GM18526 (cell line): ENCODE data around the gene RANBP3.
A peak's percentile ranks its signal among the peaks of the same experiment; 100 is the strongest.

Experiments used
- POLR2A ChIP-seq: IDR thresholded peaks from 3 replicates; pipeline ENCODE4 v1.6.1; 2011; ENCODE audit not compliant: insufficient read length; ENCODE audit errors: extremely low read depth

RANBP3 gene

DNA sequence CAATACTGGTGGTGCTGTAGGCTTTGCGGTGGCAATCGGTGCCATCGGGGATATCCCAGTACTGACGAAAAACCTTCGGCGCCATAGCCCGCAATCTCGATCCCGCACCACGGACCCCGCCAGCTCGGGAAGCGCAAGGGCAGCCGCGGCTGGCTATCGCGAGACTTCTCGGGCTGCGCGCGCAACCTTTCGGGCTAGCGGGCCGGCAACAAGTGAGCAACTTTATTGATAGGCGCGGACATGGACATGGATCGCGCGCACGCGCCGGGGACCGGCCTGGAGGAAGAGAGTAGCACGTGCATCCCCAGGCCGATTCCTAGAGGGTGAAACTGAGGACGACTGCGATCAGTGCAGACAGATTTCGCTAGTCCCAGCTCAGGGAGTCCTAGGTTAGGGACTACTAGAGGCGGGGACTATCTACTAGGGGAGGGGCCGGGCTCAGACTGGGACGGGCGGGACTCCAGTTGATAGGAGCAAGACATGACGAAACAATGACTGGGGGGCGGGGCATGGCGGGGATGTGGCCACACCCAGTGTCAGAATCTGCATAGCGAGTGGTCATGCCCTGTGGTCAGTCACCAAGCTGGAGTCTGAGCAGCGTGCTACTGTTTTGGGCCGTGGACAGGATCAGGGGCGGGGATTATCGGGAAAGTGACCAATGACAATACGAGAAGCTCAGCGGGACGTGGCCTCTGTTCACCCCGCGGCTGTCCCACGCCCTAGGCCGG is 74.2 kb downstream of the RANBP3 start, which contains the start of gene NDUFA11:
Gene NDUFA11, minus strand, starts transcription at position 167 of the 728 bp plus-strand sequence. Its CDS starts 82 bp downstream, at position 85.
- TF ChIP-seq POLR2A, result peak; percentile 92

- no peak for TF ChIP-seq POLR2A
Measured at GRCh38 chr19:5903056-5903623, 74.8 kb downstream of the RANBP3 start.

DNA sequence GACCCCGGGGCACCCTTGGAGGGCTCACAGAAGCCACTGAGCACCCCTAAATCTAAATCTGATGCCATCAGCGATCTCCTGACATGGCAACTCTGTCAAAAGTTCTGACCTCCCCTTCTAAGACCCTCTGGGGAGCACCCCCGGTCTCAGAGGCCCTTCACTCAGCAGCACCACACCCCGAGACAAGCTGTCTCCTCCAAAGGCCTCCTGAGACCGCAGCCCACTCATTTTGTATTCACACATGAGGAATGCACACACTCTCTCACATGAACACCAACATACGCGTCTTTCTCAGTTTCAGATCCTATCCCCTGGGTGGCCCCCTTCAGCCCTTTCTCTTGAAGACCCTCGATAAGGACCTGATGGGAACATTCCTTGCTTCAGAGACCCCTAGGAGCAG is 77.0 kb downstream of the RANBP3 start:
- TF ChIP-seq POLR2A, result no peak

DNA sequence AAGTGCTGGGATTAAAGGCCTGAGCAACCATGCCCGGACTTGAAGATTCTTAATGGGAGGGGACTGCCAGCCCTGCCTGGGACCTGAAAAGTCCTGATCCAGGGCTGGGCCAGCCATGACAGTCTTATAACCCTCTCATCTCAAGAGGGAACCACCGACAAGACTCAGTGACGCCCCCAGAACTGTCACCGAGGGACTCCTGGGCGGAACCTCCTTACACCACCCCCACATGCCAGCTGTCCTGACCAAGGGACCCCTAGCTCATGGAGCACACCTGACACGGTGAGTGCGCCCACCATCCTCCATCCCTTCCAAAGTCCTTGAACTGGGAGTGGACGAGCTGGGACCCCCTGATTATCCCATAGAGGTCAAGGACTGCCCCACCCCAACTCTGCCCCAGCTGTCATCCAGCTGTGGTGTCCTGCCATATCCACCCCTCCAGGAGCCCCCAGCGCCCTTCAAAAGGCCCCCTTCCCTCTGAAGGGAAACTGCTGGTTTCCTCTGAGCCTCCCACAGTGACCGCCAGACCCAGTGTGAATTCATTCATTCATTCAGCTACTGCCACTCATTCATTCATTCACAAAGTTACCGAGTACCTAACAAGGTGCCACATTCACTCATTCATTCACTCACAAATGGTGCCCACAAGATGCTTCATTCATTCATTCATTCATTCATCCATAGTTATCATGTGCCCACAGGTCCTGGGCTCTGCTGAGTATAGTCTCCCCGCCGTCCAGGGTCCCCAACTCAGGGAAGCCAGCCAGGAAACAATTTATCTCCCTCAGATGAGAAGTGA is 78.0 kb downstream of the RANBP3 start:
- TF ChIP-seq POLR2A, result no peak

DNA sequence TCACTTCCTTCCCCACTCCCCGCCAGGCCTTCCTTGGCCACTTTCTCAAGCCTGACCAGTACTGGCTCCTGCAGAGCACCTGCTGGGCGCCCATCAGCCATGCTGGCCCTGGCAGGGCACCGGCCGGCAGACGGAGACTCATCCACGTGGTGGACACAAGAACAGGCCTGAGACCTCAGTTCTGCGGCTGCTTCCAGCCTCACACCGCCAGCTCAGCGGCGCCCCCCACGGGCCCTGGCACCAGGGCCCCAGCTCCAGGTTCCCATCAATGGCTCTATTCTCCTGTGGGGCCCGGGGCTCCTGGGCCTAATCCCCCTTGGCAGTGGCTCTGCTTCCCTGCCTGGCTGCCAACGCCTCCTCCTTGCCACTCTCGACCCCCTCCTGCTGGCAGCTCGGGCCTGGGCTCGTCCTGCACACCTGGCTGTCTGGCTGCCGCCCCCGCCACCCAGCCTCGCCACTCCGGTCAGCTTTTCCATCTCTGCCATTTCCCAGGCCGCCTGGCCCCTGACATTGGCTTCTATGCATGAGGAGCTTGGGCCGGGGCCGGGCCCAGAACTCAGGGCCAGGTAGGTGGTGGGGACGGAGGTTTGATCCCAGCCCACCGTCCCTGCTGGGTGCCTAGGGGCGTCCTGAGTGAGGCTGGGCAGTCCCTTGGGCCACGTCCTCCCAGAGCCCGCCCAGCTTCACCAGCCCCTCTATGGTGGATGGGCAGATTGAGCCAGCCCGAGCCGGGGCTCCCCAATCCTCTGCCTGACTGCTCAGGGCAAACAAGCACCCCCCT is 80.6 kb downstream of the RANBP3 start:
- TF ChIP-seq POLR2A, result no peak

- TF ChIP-seq POLR2A, result no peak
Measured at GRCh38 chr19:5896365-5897076, 81.4 kb downstream of the RANBP3 start.

DNA sequence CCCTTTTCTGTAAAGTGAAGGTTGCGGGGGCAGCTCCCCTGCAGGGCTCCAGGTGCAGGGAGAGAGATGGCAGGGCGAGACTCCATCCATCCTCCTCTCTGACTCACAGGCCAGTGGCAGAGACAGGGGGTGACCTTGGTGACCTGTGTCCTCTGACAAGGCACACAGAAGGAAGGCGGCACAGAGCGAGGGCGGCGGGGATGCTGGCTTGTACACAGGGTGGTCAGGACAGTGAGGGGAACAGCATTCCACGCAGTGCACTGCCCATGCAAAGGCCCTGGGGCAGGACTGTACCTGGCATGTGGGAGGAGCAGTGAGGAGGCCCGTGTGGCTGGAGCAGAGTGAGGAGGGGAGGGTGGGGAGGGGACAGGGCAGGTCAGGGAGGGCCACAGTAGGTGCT is 82.0 kb downstream of the RANBP3 start:
- no peak for TF ChIP-seq POLR2A

DNA sequence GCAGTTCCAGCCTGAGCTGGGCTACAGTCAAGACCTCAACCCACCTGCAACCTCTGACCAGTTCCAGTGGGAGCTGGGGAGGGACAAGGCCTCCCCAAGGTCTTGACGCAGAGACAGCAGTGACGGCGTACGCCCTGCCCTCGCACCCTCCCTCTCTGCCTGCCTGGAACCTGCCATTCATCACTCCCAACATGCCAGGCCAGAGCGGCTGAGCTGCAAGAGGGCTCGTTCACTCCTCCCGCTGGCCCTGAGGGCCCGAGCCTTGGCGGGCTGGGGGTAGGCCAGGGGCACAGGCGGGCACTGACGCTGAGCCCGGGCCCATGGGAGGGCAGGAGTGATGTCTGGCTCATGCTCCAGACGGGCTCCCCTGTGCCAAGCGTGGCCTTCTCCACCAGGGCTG is 82.5 kb downstream of the RANBP3 start:
- TF ChIP-seq POLR2A, result no peak

DNA sequence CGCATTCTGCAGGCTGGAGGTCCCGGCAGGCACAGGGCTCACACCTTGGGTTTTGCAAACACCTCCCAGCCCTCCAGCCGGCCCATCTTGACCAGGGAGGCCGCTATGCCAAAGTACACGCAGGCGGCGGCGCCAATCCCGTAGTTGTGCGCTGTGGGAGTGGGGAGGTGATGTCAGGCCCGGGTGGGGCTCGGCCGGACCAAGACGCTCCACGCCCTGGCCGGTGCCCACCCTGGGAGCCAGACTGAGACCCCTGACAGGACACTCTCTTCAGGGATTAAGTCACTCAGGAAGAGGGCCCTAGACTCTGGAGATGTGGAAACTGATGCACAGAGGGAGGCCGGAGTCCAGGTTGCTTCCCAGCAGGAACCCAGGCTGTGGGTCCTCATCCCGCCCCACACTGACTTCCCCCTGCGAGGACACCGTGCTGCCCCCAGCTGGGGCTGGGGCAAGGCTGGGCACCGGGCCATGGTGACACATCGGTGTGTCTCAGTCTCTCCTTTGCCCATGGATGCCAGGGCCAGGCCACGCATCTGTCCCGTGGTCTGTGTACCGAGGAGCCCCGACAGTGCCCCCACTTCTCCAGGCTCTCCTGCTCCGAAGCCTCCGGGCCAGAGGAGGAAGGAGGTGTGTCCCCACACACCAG is 83.1 kb downstream of the RANBP3 start:
- no peak for TF ChIP-seq POLR2A

DNA sequence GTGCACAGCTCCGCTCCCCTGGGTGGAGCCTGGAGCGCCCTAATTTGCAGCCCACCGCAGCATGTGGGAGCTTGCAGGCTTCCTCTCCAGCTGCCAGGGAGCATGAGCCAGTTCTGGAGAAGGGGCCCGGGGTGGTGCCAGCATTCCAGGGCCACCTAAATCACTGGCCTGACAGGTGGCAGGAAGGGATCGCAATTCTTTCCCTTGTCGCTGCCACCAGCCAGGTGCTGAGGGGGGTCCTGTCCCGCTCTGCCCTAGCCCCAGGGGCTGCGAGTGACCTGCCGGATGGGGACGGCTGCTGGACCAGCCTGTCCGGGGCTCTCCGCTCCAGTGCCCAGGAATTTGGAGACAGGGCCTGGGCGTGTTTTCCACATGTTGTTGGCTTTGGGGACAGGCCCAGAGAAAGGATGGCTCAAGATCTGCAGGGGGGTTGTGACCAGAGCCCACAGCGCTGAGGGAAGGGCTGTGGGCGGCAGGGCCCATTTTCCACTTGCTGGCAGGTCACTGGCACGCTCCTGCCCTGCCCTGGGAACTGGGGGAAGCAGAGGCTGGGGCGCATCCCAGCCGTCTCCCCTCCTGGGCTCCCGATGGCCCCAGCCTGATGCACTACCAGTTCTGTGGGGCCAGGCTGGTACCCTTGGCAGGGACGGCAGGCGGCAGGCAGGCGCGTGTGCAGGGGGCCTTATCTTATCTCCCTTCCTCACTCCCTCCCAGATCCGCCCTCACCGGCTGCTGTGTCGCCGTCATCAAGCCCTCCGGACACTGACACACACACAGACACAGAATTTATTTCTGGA is 83.8 kb downstream of the RANBP3 start:
- no peak for TF ChIP-seq POLR2A

GRCh38 chr19:5893296-5893903 is 84.5 kb downstream of the RANBP3 start:
- TF ChIP-seq POLR2A, result no peak

DNA sequence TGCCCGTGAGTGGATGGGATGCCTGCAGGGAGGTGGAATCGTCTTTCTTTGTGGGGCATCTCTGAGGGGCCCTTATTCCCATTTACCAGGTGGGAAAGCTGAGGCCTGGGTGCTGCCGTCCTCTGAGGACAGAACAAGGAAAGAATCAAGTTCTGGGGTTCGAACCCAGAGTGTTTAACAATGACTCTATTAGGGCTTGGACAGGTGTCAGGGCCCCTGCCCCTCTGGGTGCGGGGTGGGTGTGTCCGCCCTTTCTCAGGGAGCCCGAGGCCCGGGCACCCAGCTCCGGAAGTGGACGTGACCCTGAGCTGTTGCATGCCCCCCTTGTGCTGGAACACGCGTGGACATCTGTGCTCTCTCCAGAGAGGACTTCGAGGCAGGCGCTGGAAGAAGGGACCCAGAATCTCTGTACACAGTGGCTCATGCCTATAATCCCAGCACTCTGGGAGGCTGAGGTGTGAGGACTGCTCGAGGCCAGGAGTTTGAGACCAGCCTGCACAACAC is 85.1 kb downstream of the RANBP3 start:
- no peak for TF ChIP-seq POLR2A

DNA sequence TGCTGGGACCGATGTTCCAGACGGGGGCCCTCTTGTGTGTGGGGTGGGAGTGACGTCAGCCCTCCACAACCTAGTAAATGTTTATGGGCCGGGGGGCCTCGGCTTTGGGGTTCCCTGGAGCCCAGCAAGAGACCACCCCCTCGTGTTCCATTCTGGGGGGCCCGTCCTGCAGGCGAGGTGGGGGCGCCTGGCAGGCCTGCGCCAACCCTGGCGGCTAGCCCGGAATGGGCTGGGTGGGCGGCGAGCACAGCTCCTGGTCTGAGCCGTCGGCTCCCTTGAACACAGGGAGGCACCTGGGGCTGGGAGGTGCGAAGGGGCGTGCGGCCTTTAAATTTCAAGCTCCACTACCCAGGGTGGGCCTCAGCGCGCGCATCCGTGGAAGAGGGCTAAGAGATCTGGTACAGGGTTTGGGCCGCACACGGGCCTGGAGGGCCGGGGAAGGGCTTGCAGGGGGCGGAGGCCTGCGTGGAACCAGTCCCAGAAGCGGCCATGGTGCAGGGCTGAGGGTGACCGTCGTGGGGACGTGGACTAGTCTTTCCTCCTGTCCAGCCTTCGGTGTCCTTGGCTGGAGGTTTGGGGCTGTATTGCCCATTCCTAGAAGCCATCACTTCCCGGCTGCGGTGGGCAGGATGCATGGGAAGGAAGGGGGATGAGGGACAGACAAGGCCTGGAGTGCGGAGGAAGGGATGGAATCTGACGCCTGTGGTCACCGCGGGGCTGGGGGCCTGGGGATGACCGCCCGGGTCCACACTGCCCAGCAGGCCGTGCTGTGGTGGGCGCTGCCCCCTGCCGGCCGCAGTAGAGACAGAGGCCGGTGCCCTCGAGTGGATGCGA is 85.8 kb downstream of the RANBP3 start:
- no peak for TF ChIP-seq POLR2A
